ENCODE data around the gene TTLL5.
A peak's percentile ranks its signal among the peaks of the same experiment; 100 is the strongest.

The TTLL5 gene

GRCh38 chr14:75976826-75977581 lies 316.0 kb downstream of the TTLL5 start:
- no peak for DNase-seq

- no peak for DNase-seq
Measured at GRCh38 chr14:75977582-75977943, 316.5 kb downstream of the TTLL5 start.

GRCh38 chr14:75978249-75978731 lies 317.2 kb downstream of the TTLL5 start:
- DNase-seq: no peak

- DNase-seq: peak; percentile 25
Measured at GRCh38 chr14:75979071-75979571, 318.1 kb downstream of the TTLL5 start.

- DNase-seq: no peak
Measured at GRCh38 chr14:75979648-75980565, 318.9 kb downstream of the TTLL5 start.

GRCh38 chr14:75980856-75981255 lies 319.8 kb downstream of the TTLL5 start:
- no peak for DNase-seq

- peak; percentile 62 for DNase-seq
Measured at GRCh38 chr14:75981426-75982265, 320.6 kb downstream of the TTLL5 start, which contains the start of gene TGFB3. Gene TGFB3, minus strand, starts transcription at chr14:75981995. Its CDS starts 1,102 bp downstream, at chr14:75980893.

GRCh38 chr14:75982266-75983018 lies 321.4 kb downstream of the TTLL5 start:
- DNase-seq: peak; percentile 79

GRCh38 chr14:75983019-75983358 lies 321.9 kb downstream of the TTLL5 start:
- DNase-seq: no peak

- DNase-seq: no peak
Measured at GRCh38 chr14:75984674-75985073, 323.6 kb downstream of the TTLL5 start.

GRCh38 chr14:75985618-75986438 lies 324.8 kb downstream of the TTLL5 start, which contains the start of gene IFT43:
Gene IFT43, plus strand, starts transcription at chr14:75985763. Its CDS starts 24 bp downstream, at chr14:75985787.
- DNase-seq: peak; percentile 92

GRCh38 chr14:75986439-75986765 lies 325.4 kb downstream of the TTLL5 start:
- no peak for DNase-seq

GRCh38 chr14:75987201-75987970 lies 326.3 kb downstream of the TTLL5 start:
- no peak for DNase-seq

- DNase-seq: no peak
Measured at GRCh38 chr14:75989134-75989533, 328.1 kb downstream of the TTLL5 start.

GRCh38 chr14:75990297-75990696 lies 329.3 kb downstream of the TTLL5 start:
- no peak for DNase-seq

- DNase-seq: no peak
Measured at GRCh38 chr14:75991753-75992152, 330.7 kb downstream of the TTLL5 start.

GRCh38 chr14:75993567-75994041 lies 332.6 kb downstream of the TTLL5 start:
- no peak for DNase-seq

GRCh38 chr14:75995372-75996041 lies 334.5 kb downstream of the TTLL5 start:
- DNase-seq: no peak

GRCh38 chr14:75996488-75996887 lies 335.4 kb downstream of the TTLL5 start:
- no peak for DNase-seq

All from activated naive CD4-positive, alpha-beta T cell treated with anti-CD3 and anti-CD28 coated beads, Interleukin-2, amount 50 U/mL, for 16 hours (primary cell).